Spleen (tissue), 7 donors: ENCODE data around the gene FGF4.

Source experiments
- CTCF ChIP-seq, 11 experiments: fragments of 200-600 bp in 7 of 11; fragments of 450-650 bp in 4 of 11; sonication (generic) in 4 of 11; IDR thresholded peaks in 8 of 11; conservative IDR thresholded peaks in 3 of 11; 1 replicate in 7 of 11; 2 replicates in 4 of 11; pipeline versions ENCODE4 v1.4.0 to v1.8.0; 2016 to 2021; ENCODE audit warnings: antibody characterized with exemption in 11 of 11, inconsistent platforms in 4 of 11, mild to moderate bottlenecking in 1 of 11
- POLR2A ChIP-seq, 3 donors: fragments of 450-650 bp; IDR thresholded peaks; one replicate each; pipeline ENCODE4 v1.5.1; 2017; ENCODE audit warnings: antibody characterized with exemption in 3 of 3, mild to moderate bottlenecking in 1 of 3
- donor health status: DM: no; HTN: no; CAD: no; lungs with moderate emphysema.
- donor health status: DM: no; HTN: no; CAD: no.
- donor health status: DM: no; HTN: no; CAD: no.

- TF ChIP-seq CTCF (IDR thresholded peaks at IDR 0.05 in 8 of 11, conservative IDR thresholded peaks at IDR 0.05 in 3 of 11) (no peak), POLR2A (IDR thresholded peaks at IDR 0.05) (no peak)
Measured at GRCh38 chr11:69726019-69726418, 49.1 kb downstream of the FGF4 start.
